GM12872 (cell line): ENCODE data around the gene COPS3.

Experiments
- CTCF ChIP-seq: IDR thresholded peaks from 3 replicates; pipeline ENCODE4 v1.5.1; 2011; ENCODE audit warnings: low read depth, mild to moderate bottlenecking, low read length, moderate library complexity; ENCODE audit not compliant: insufficient read depth

COPS3 gene

GRCh38 chr17:17237026-17237799 is 43.8 kb downstream of the COPS3 start, which contains the start of gene FLCN:
TSS of gene FLCN (minus strand) at chr17:17237168. CDS start at chr17:17228137, 9,031 bp downstream.
- no peak for TF ChIP-seq CTCF

GRCh38 chr17:17236295-17237025 is 44.6 kb downstream of the COPS3 start:
- TF ChIP-seq CTCF = no peak

GRCh38 chr17:17235212-17236174 is 45.6 kb downstream of the COPS3 start:
- no peak for TF ChIP-seq CTCF

GRCh38 chr17:17232303-17232621 is 48.8 kb downstream of the COPS3 start:
- TF ChIP-seq CTCF = no peak

- no peak for TF ChIP-seq CTCF
These were observed 49.3 kb downstream of the COPS3 start for GRCh38 chr17:17231621-17232302.

- TF ChIP-seq CTCF = no peak
These were observed 51.3 kb downstream of the COPS3 start for GRCh38 chr17:17229416-17230384.
